Measurements from ENCODE around the gene TRIP12. TPM values are rescaled to one million over a fixed set of nuclear protein-coding genes. Genes with fewer than 3 reads are reported as not detected.

The TRIP12 gene
- total and polyA plus RNA-seq, 2 of the 8 experiments (the other 6 are each of a cell fraction or from before 2014, with no cell fraction given), result 23.1 to 174 TPM

GRCh38 chr2:229821316-229821715 is 100.5 kb downstream of the TRIP12 start:
- no peak overlapping the region for H2AK5ac ChIP-seq (ENCODE audit: low read depth, low read length)
- H3K79me1 ChIP-seq (ENCODE audit: low read depth, low read length), result no peaks in the 10 kb centered on the region
- H4K8ac ChIP-seq (ENCODE audit: extremely low read depth, insufficient read depth, low read length), result no peak overlapping the region
- no peaks in the 10 kb centered on the region for H3K9me3 ChIP-seq (ENCODE audit: insufficient read depth in 2 of 2, low read depth in 1 of 2, low read length in 1 of 2)
- no peak overlapping the region for H2BK5ac ChIP-seq (ENCODE audit: low read depth, low read length)
- H3K4ac ChIP-seq (replicated peaks; ENCODE audit: insufficient read length, low read depth, low read length), result no peak overlapping the region
- no peaks in the 10 kb centered on the region for H3K4me1 ChIP-seq (replicated peaks in 1 of 4; ENCODE audit: control insufficient read depth in 3 of 4, insufficient read depth in 4 of 4, low read length in 3 of 4)
- H2BK120ac ChIP-seq (replicated peaks; ENCODE audit: low read depth, low read length), result no peak overlapping the region
- no peak overlapping the region for H4K5ac ChIP-seq (ENCODE audit: insufficient read length, low read depth, low read length)
- H3K27ac ChIP-seq (ENCODE audit: low read depth, low read length), result no peak overlapping the region
- H2BK12ac ChIP-seq (ENCODE audit: low read depth, low read length), result no peak overlapping the region
- no peak overlapping the region for H3K4me2 ChIP-seq (ENCODE audit: insufficient read depth in 1 of 2, low read depth in 2 of 2, low read length in 2 of 2)
- H3K79me2 ChIP-seq (ENCODE audit: control insufficient read depth in 1 of 2, insufficient read depth in 2 of 2, low read length in 2 of 2), result no peaks in the 10 kb centered on the region
- no peak overlapping the region for H2AFZ ChIP-seq (ENCODE audit: low read length)
- POLR2A ChIA-PET (ENCODE audit: partially characterized antibody), result no interaction called here
- H3K9ac ChIP-seq (replicated peaks in 1 of 4; ENCODE audit: extremely low read depth in 1 of 4, low read depth in 3 of 4, low read length in 3 of 4), result no peak overlapping the region
- no peak overlapping the region for H3K4me3 ChIP-seq (ENCODE audit: extremely low read depth in 1 of 4, insufficient read depth in 2 of 4, low read depth in 3 of 4, low read length in 4 of 4)
- no peak overlapping the region for H2BK15ac ChIP-seq (ENCODE audit: low read length)
- no peaks in the 10 kb centered on the region for H3K23me2 ChIP-seq (ENCODE audit: low read depth, low read length)
- TF ChIP-seq ASH2L (IDR thresholded peaks at IDR 0.05; ENCODE audit: low read length), result no peak
- TF ChIP-seq SP1 (IDR thresholded peaks at IDR 0.05; ENCODE audit: low read depth, low read length), result no peak
- no peak for TF ChIP-seq CTBP2 (IDR thresholded peaks at IDR 0.05; ENCODE audit: borderline replicate concordance, insufficient read depth, insufficient read length, low read length)
- TF ChIP-seq CHD2 (IDR thresholded peaks at IDR 0.05; ENCODE audit: low read length), result no peak
- TF ChIP-seq RNF2 (IDR thresholded peaks at IDR 0.05; ENCODE audit: borderline replicate concordance, low read depth, low read length, missing control alignments, poor library complexity, severe bottlenecking), result no peak
- TF ChIP-seq E2F6 (IDR thresholded peaks at IDR 0.05), result no peak
- no peak for TF ChIP-seq POLR2AphosphoS5 (IDR thresholded peaks at IDR 0.05; ENCODE audit: low read depth, low read length)
- DNase-seq (ENCODE audit: low read depth in 1 of 2, low spot score in 2 of 2) (no peak), FAIRE-seq (no peak)
- CTCF ChIA-PET (ENCODE audit: partially characterized antibody), result interaction anchor here (0.9 to 3.4 kb wide), 3 partner anchors 9 to 89 kb away, joined by 3 to 10 read pairs (median 3); no protein-coding TSS in a partner anchor
- H4K91ac ChIP-seq (replicated peaks; ENCODE audit: insufficient read length, low read length), result no peak overlapping the region
- H4K20me1 ChIP-seq (replicated peaks in 1 of 2; ENCODE audit: control insufficient read depth in 1 of 2, insufficient read depth in 2 of 2, low read length in 2 of 2), result no peaks in the 10 kb centered on the region
- H2BK20ac ChIP-seq (ENCODE audit: low read length), result no peak overlapping the region
- H3K36me3 ChIP-seq (ENCODE audit: control insufficient read depth in 2 of 4, insufficient read depth in 4 of 4, low read length in 3 of 4), result peaks cover 0 to 28% (median 3%) of the 10 kb centered on the region in 4 experiments; a peak in 4 of 8 replicates
- H3K14ac ChIP-seq (ENCODE audit: insufficient read length), result no peak overlapping the region
- 87% methylated on average over 3 of the region's 3 CpGs; no CpG with 5 or more reads in 1 of the 2 experiments for WGBS, 2 experiments (ENCODE audit: extremely low coverage in 1 of 2, insufficient coverage in 1 of 2, insufficient read length in 1 of 2, insufficient replicate concordance in 2 of 2, low coverage in 1 of 2, low lambda C conversion rate in 2 of 2, missing lambda C conversion rate in 1 of 2)
- H3K23ac ChIP-seq (ENCODE audit: insufficient read length), result no peak overlapping the region
- H3K27me3 ChIP-seq (replicated peaks in 1 of 4; ENCODE audit: control insufficient read depth in 3 of 4, extremely low read depth in 1 of 4, insufficient read depth in 3 of 4, low read length in 3 of 4), result no peaks in the 10 kb centered on the region
- H3K56ac ChIP-seq (replicated peaks; ENCODE audit: insufficient read length, low read depth, low read length), result no peak overlapping the region
- no peak overlapping the region for H3K18ac ChIP-seq (ENCODE audit: extremely low read depth, low read length)
